ENCODE measurements around the gene GMPPA. TPM values are rescaled to one million over a fixed set of nuclear protein-coding genes. Genes with fewer than 3 reads are reported as not detected.

GMPPA gene
- total and polyA plus RNA-seq, 4 donors, result 20.2 to 59.4 (median 43.4) TPM

DNA sequence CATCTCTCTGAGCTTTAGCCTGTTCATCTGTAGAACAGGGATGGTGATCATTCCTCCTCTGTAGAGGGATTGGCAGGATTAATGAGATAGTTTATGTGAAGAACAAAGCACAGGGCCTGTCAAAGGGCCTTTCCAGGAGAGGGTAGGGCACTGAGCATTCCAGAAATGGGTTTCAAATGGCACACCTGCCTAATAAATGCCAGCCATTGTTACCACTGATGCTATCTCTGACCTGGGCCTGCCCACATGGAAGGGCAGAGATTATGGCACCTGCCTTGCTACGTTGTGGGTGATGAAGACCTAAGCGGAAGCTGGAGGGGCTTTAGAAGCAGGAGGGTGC, 31.0 kb upstream of the GMPPA start:
- Histone ChIP-seq H3K9ac (ENCODE audit: low read depth in 1 of 2, low read length in 2 of 2) (no peak overlapping the region), H3K4me3 (ENCODE audit: low read depth in 1 of 3, low read length in 3 of 3) (no peak overlapping the region), H3K27ac (ENCODE audit: low read depth in 1 of 2, low read length in 2 of 2) (no peak overlapping the region), H3K36me3 (ENCODE audit: control insufficient read depth in 4 of 4, insufficient read depth in 3 of 4, low read depth in 1 of 4, low read length in 3 of 4) (no peaks in the 10 kb centered on the region), H3K4me1 (ENCODE audit: control insufficient read depth in 4 of 4, insufficient read depth in 4 of 4, low read length in 3 of 4) (no peaks in the 10 kb centered on the region), H3K9me3 (ENCODE audit: control insufficient read depth in 4 of 4, low read length in 3 of 4) (no peaks in the 10 kb centered on the region), H3K27me3 (ENCODE audit: control insufficient read depth in 4 of 4, insufficient read depth in 4 of 4, low read length in 3 of 4) (no peaks in the 10 kb centered on the region)
- no peak for TF ChIP-seq JUND (IDR thresholded peaks at IDR 0.05)
- TF ChIP-seq HNF4G (IDR thresholded peaks at IDR 0.05), result no peak
- no peak for TF ChIP-seq HNF4A (conservative IDR thresholded peaks at IDR 0.05)
- TF ChIP-seq EGR1 (IDR thresholded peaks at IDR 0.05; ENCODE audit: low read depth in 2 of 2), result no peak
- TF ChIP-seq, protein P1, sequence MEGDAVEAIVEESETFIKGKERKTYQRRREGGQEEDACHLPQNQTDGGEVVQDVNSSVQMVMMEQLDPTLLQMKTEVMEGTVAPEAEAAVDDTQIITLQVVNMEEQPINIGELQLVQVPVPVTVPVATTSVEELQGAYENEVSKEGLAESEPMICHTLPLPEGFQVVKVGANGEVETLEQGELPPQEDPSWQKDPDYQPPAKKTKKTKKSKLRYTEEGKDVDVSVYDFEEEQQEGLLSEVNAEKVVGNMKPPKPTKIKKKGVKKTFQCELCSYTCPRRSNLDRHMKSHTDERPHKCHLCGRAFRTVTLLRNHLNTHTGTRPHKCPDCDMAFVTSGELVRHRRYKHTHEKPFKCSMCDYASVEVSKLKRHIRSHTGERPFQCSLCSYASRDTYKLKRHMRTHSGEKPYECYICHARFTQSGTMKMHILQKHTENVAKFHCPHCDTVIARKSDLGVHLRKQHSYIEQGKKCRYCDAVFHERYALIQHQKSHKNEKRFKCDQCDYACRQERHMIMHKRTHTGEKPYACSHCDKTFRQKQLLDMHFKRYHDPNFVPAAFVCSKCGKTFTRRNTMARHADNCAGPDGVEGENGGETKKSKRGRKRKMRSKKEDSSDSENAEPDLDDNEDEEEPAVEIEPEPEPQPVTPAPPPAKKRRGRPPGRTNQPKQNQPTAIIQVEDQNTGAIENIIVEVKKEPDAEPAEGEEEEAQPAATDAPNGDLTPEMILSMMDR (IDR thresholded peaks at IDR 0.05; ENCODE audit: low read depth, low read length, missing input control), result no peak
- no peak for TF ChIP-seq SP1 (IDR thresholded peaks at IDR 0.05)
- TF ChIP-seq FOXA1 (IDR thresholded peaks at IDR 0.05), result no peak
- TF ChIP-seq, protein P2, sequence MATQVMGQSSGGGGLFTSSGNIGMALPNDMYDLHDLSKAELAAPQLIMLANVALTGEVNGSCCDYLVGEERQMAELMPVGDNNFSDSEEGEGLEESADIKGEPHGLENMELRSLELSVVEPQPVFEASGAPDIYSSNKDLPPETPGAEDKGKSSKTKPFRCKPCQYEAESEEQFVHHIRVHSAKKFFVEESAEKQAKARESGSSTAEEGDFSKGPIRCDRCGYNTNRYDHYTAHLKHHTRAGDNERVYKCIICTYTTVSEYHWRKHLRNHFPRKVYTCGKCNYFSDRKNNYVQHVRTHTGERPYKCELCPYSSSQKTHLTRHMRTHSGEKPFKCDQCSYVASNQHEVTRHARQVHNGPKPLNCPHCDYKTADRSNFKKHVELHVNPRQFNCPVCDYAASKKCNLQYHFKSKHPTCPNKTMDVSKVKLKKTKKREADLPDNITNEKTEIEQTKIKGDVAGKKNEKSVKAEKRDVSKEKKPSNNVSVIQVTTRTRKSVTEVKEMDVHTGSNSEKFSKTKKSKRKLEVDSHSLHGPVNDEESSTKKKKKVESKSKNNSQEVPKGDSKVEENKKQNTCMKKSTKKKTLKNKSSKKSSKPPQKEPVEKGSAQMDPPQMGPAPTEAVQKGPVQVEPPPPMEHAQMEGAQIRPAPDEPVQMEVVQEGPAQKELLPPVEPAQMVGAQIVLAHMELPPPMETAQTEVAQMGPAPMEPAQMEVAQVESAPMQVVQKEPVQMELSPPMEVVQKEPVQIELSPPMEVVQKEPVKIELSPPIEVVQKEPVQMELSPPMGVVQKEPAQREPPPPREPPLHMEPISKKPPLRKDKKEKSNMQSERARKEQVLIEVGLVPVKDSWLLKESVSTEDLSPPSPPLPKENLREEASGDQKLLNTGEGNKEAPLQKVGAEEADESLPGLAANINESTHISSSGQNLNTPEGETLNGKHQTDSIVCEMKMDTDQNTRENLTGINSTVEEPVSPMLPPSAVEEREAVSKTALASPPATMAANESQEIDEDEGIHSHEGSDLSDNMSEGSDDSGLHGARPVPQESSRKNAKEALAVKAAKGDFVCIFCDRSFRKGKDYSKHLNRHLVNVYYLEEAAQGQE (IDR thresholded peaks at IDR 0.05), result no peak
- no peak for TF ChIP-seq GABPA (IDR thresholded peaks at IDR 0.05 in 1 of 2, conservative IDR thresholded peaks at IDR 0.05 in 1 of 2)
- TF ChIP-seq FOXA2 (IDR thresholded peaks at IDR 0.05), result no peak
- TF ChIP-seq RXRA (IDR thresholded peaks at IDR 0.05), result no peak
- TF ChIP-seq, protein P3, sequence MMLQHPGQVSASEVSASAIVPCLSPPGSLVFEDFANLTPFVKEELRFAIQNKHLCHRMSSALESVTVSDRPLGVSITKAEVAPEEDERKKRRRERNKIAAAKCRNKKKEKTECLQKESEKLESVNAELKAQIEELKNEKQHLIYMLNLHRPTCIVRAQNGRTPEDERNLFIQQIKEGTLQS (IDR thresholded peaks at IDR 0.05), result no peak
- TF ChIP-seq, protein P4, sequence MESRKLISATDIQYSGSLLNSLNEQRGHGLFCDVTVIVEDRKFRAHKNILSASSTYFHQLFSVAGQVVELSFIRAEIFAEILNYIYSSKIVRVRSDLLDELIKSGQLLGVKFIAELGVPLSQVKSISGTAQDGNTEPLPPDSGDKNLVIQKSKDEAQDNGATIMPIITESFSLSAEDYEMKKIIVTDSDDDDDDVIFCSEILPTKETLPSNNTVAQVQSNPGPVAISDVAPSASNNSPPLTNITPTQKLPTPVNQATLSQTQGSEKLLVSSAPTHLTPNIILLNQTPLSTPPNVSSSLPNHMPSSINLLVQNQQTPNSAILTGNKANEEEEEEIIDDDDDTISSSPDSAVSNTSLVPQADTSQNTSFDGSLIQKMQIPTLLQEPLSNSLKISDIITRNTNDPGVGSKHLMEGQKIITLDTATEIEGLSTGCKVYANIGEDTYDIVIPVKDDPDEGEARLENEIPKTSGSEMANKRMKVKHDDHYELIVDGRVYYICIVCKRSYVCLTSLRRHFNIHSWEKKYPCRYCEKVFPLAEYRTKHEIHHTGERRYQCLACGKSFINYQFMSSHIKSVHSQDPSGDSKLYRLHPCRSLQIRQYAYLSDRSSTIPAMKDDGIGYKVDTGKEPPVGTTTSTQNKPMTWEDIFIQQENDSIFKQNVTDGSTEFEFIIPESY (IDR thresholded peaks at IDR 0.05), result no peak
- TF ChIP-seq TAF1 (conservative IDR thresholded peaks at IDR 0.05), result no peak
- TF ChIP-seq, protein P5, sequence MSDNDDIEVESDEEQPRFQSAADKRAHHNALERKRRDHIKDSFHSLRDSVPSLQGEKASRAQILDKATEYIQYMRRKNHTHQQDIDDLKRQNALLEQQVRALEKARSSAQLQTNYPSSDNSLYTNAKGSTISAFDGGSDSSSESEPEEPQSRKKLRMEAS (IDR thresholded peaks at IDR 0.05), result no peak
- no peak for TF ChIP-seq RAD21 (IDR thresholded peaks at IDR 0.05)
- WGBS, result 84% methylated on average over 2 of the region's 2 CpGs
- DNase-seq (ENCODE audit: low spot score), result no peak

Data from liver (tissue), 9 donors.